GM12874 (cell line): Measurements from ENCODE around the gene TSPAN14.

Experiments used
- CTCF ChIP-seq: IDR thresholded peaks from 2 replicates; pipeline ENCODE4 v1.5.1; 2011; ENCODE audit warnings: low read depth, mild to moderate bottlenecking, control low read depth, low read length, moderate library complexity; ENCODE audit not compliant: insufficient read depth

The TSPAN14 gene

GRCh38 chr10:80464557-80465450, 10.7 kb downstream of the TSPAN14 start:
- no peak for TF ChIP-seq CTCF

GRCh38 chr10:80465451-80465835, 11.3 kb downstream of the TSPAN14 start:
- no peak for TF ChIP-seq CTCF

- TF ChIP-seq CTCF: no peak
Observed at GRCh38 chr10:80465839-80466590, 11.9 kb downstream of the TSPAN14 start.

- TF ChIP-seq CTCF: no peak
Observed at GRCh38 chr10:80466724-80467326, 12.7 kb downstream of the TSPAN14 start.

GRCh38 chr10:80468002-80468401, 13.9 kb downstream of the TSPAN14 start:
- no peak for TF ChIP-seq CTCF

GRCh38 chr10:80468806-80469421, 14.8 kb downstream of the TSPAN14 start:
- TF ChIP-seq CTCF: no peak

- TF ChIP-seq CTCF: no peak
Observed at GRCh38 chr10:80470266-80470665, 16.2 kb downstream of the TSPAN14 start.
